HG03469 (cell line): ENCODE data around the gene ADGRB3.
"Not testable (repeated sequence)": the region's sequence is repeated elsewhere in the genome, so short reads cannot be mapped to it uniquely, and the experiment has no call there.

ENCODE experiments used
- ATAC-seq: cut with Tn5 transposase; IDR thresholded peaks from one replicate; pipeline ENCODE4 v1.9.1; 2021; ENCODE audit warnings: mild to moderate bottlenecking, moderate library complexity, moderate number of reproducible peaks; ENCODE audit not compliant: unreplicated experiment

Gene ADGRB3

GRCh38 chr6:69100772-69101171 is 465.7 kb downstream of the ADGRB3 start:
- no peak for ATAC-seq

- no peak for ATAC-seq
Observed at GRCh38 chr6:69102416-69102815, 467.3 kb downstream of the ADGRB3 start.

- ATAC-seq: no peak
Observed at GRCh38 chr6:69105288-69105687, 470.2 kb downstream of the ADGRB3 start.

GRCh38 chr6:69106511-69106910 is 471.4 kb downstream of the ADGRB3 start:
- no peak for ATAC-seq

- no peak for ATAC-seq
Observed at GRCh38 chr6:69111301-69111700, 476.2 kb downstream of the ADGRB3 start.

- no peak for ATAC-seq
Observed at GRCh38 chr6:69116658-69117057, 481.6 kb downstream of the ADGRB3 start.

GRCh38 chr6:69121461-69122406 is 486.7 kb downstream of the ADGRB3 start:
- ATAC-seq: not testable (repeated sequence)

GRCh38 chr6:69122407-69122773 is 487.3 kb downstream of the ADGRB3 start:
- no peak for ATAC-seq

- no peak for ATAC-seq
Observed at GRCh38 chr6:69128411-69128810, 493.3 kb downstream of the ADGRB3 start.

GRCh38 chr6:69129046-69129445 is 494.0 kb downstream of the ADGRB3 start:
- ATAC-seq: no peak

- no peak for ATAC-seq
Observed at GRCh38 chr6:69135927-69136326, 500.8 kb downstream of the ADGRB3 start.

GRCh38 chr6:69138148-69138547 is 503.1 kb downstream of the ADGRB3 start:
- no peak for ATAC-seq

- no peak for ATAC-seq
Observed at GRCh38 chr6:69138893-69139494, 503.9 kb downstream of the ADGRB3 start.

GRCh38 chr6:69145062-69145461 is 510.0 kb downstream of the ADGRB3 start:
- no peak for ATAC-seq

GRCh38 chr6:69146385-69146784 is 511.3 kb downstream of the ADGRB3 start:
- ATAC-seq: no peak

- no peak for ATAC-seq
Observed at GRCh38 chr6:69155467-69155866, 520.4 kb downstream of the ADGRB3 start.

- no peak for ATAC-seq
Observed at GRCh38 chr6:69162811-69163210, 527.7 kb downstream of the ADGRB3 start.

- no peak for ATAC-seq
Observed at GRCh38 chr6:69164564-69165229, 529.6 kb downstream of the ADGRB3 start.

GRCh38 chr6:69179681-69180080 is 544.6 kb downstream of the ADGRB3 start:
- no peak for ATAC-seq

- no peak for ATAC-seq
Observed at GRCh38 chr6:69180361-69181067, 545.4 kb downstream of the ADGRB3 start.

- ATAC-seq: no peak
Observed at GRCh38 chr6:69181964-69182363, 546.9 kb downstream of the ADGRB3 start.
